IMR-90 (cell line): ENCODE results near the gene SKA3. TPM values are rescaled to one million over a fixed set of nuclear protein-coding genes. Genes with fewer than 3 reads are reported as not detected.

Experiments used
- ATAC-seq: fragments of 200-7000 bp; cut with Tn5 transposase; 2 replicates; pipeline ENCODE4 v1.9.1; 2020; ENCODE audit warnings: low read depth, mild to moderate bottlenecking, moderate library complexity
- BruUV-seq: library from RNA; stranded (reverse); fragments of 400-500 nt; replicated peaks from 2 replicates; lab custom pipeline; 2021; lab: Mats Ljungman, UMichigan
- CTCF ChIA-PET: fragments of 300-600 bp; formaldehyde crosslinking; extraction: SDS; loops from one replicate; lab custom pipeline; 2021; ENCODE audit warnings: antibody characterized with exemption; lab: Yijun Ruan, JAX
- POLR2A ChIA-PET: fragments of 300-600 bp; sonication (Branson Sonifier 250); formaldehyde crosslinking; loops from one replicate; lab custom pipeline; 2022; ENCODE audit warnings: antibody characterized with exemption; ENCODE audit not compliant: unreplicated experiment; lab: Charles Lee
- DNase-seq: peaks from one replicate; pipeline ENCODE4 v3.0.0; 2013
- H2AFZ ChIP-seq: replicated peaks from 2 replicates; pipeline ENCODE3; 2013; ENCODE audit warnings: low read length, mild to moderate bottlenecking; ENCODE audit not compliant: poor library complexity
- H2AK5ac ChIP-seq: 2 replicates; pipeline ENCODE4 v1.6.1; 2013; ENCODE audit warnings: low read depth, low read length, inconsistent platforms
- H2AK9ac ChIP-seq: replicated peaks from 2 replicates; pipeline ENCODE3; 2013; ENCODE audit warnings: mild to moderate bottlenecking, low read depth, low read length, moderate library complexity; ENCODE audit not compliant: poor library complexity
- H2BK120ac ChIP-seq: 2 replicates; pipeline ENCODE4 v1.6.1; 2013; ENCODE audit warnings: low read depth, low read length, inconsistent platforms
- H2BK15ac ChIP-seq: 3 replicates; pipeline ENCODE4 v1.6.1; 2013; ENCODE audit warnings: low read depth, low read length, inconsistent platforms
- H2BK20ac ChIP-seq: 2 replicates; pipeline ENCODE4 v1.6.1; 2013; ENCODE audit warnings: low read depth, mild to moderate bottlenecking, inconsistent platforms, low read length, moderate library complexity
- H2BK5ac ChIP-seq: 2 replicates; pipeline ENCODE4 v1.6.1; 2013; ENCODE audit warnings: mild to moderate bottlenecking, low read depth, low read length, inconsistent platforms; ENCODE audit not compliant: poor library complexity, severe bottlenecking
- H3K14ac ChIP-seq: replicated peaks from 2 replicates; pipeline ENCODE4 v1.6.1; 2013; ENCODE audit warnings: low read depth, low read length, inconsistent platforms
- H3K18ac ChIP-seq: 2 replicates; pipeline ENCODE4 v1.6.1; 2013; ENCODE audit warnings: low read depth, low read length, control low read depth
- H3K23ac ChIP-seq: 2 replicates; pipeline ENCODE4 v1.6.1; 2013; ENCODE audit warnings: low read depth, low read length, inconsistent platforms
- H3K27ac ChIP-seq: 2 replicates; pipeline ENCODE4 v1.5.1; 2013; ENCODE audit warnings: mild to moderate bottlenecking, control low read depth, low read length; ENCODE audit not compliant: insufficient read depth
- H3K27me3 ChIP-seq: 2 replicates; pipeline ENCODE4 v1.6.1; 2013; ENCODE audit warnings: low read length; ENCODE audit not compliant: control insufficient read depth, insufficient read depth
- H3K36me3 ChIP-seq: 2 replicates; pipeline ENCODE4 v1.6.1; 2013; ENCODE audit warnings: low read length, mixed read lengths; ENCODE audit not compliant: control insufficient read depth, insufficient read depth
- H3K4ac ChIP-seq: 2 replicates; pipeline ENCODE4 v1.6.1; 2013; ENCODE audit warnings: low read depth, low read length, inconsistent platforms
- H3K4me1 ChIP-seq: 2 replicates; pipeline ENCODE4 v1.6.1; 2013; ENCODE audit warnings: low read length, mixed read lengths; ENCODE audit not compliant: control insufficient read depth, insufficient read depth
- H3K4me2 ChIP-seq: 2 replicates; pipeline ENCODE4 v1.6.1; 2013; ENCODE audit warnings: low read depth, mild to moderate bottlenecking, control low read depth, low read length, moderate library complexity
- H3K4me3 ChIP-seq: 2 replicates; pipeline ENCODE4 v1.5.1; 2013; ENCODE audit warnings: low read depth, mild to moderate bottlenecking, control low read depth, low read length, moderate library complexity; ENCODE audit not compliant: insufficient read depth
- H3K56ac ChIP-seq: 2 replicates; pipeline ENCODE4 v1.6.1; 2013; ENCODE audit warnings: low read length, inconsistent platforms; ENCODE audit not compliant: insufficient read depth; ENCODE audit errors: extremely low read depth
- H3K79me1 ChIP-seq, 2 experiments: 2 replicates each; pipeline ENCODE4 v1.6.1; 2013; ENCODE audit warnings: low read length in 2 of 2, inconsistent platforms in 1 of 2, low read depth in 1 of 2
- H3K9ac ChIP-seq: 2 replicates; pipeline ENCODE4 v1.6.1; 2013; ENCODE audit warnings: low read depth, low read length, control low read depth
- H3K9me1 ChIP-seq: 2 replicates; pipeline ENCODE4 v1.6.1; 2013; ENCODE audit warnings: low read length, inconsistent platforms; ENCODE audit not compliant: insufficient read depth
- H3K9me3 ChIP-seq: 2 replicates; pipeline ENCODE4 v1.6.1; 2013; ENCODE audit warnings: low read length; ENCODE audit not compliant: control insufficient read depth, insufficient read depth
- H4K20me1 ChIP-seq: 2 replicates; pipeline ENCODE4 v1.6.1; 2013; ENCODE audit warnings: low read length, inconsistent platforms; ENCODE audit not compliant: insufficient read depth
- H4K5ac ChIP-seq: 2 replicates; pipeline ENCODE4 v1.6.1; 2013; ENCODE audit warnings: mild to moderate bottlenecking, low read depth, low read length, control low read depth
- H4K8ac ChIP-seq, 2 experiments: 2 replicates each; pipeline ENCODE4 v1.6.1; 2013; ENCODE audit warnings: low read depth in 2 of 2, low read length in 2 of 2, control low read depth in 1 of 2, inconsistent platforms in 1 of 2
- H4K91ac ChIP-seq: 2 replicates; pipeline ENCODE4 v1.6.1; 2013; ENCODE audit warnings: low read depth, low read length, inconsistent platforms; ENCODE audit not compliant: insufficient read depth
- BHLHE40 ChIP-seq: fragments of 150-350 bp; IDR thresholded peaks from 2 replicates; pipeline ENCODE4 v1.6.1; 2016; ENCODE audit warnings: mild to moderate bottlenecking, low read depth, low read length
- MAFK ChIP-seq: IDR thresholded peaks from 2 replicates; pipeline ENCODE4 v1.6.1; 2012; ENCODE audit warnings: low read depth, low read length, improper control_type of control experiment
- RFX5 ChIP-seq: IDR thresholded peaks from 2 replicates; pipeline ENCODE4 v1.8.0; 2012; ENCODE audit warnings: low read depth, mild to moderate bottlenecking, low read length, moderate library complexity
- SMC3 ChIP-seq: fragments of 150-350 bp; IDR thresholded peaks from 2 replicates; pipeline ENCODE4 v1.6.1; 2016; ENCODE audit warnings: low read depth, mild to moderate bottlenecking, antibody characterized with exemption, low read length, moderate library complexity
- WGBS, 2 experiments: methylation state at CpG; one replicate each; pipeline versions ENCODE4 v1.1.5 to v1.1.7; 2013; ENCODE audit warnings: missing lambda C conversion rate in 2 of 2; ENCODE audit not compliant: insufficient read length in 1 of 2; ENCODE audit errors: extremely low coverage in 2 of 2; 5-methylcytosine and 5-hydroxymethylcytosine counted together
- dilution Hi-C: fragments of 300-500 bp; cut with HindIII; formaldehyde crosslinking; loops from one replicate; pipeline ENCODE4 v1.14.3; 2018; ENCODE audit warnings: low sequenced_read_pairs; ENCODE audit not compliant: unreplicated experiment
- in situ Hi-C: fragments of 300-500 bp; cut with MboI; formaldehyde crosslinking; loops from 3 replicates; pipeline ENCODE4 v1.14.3; 2019; ENCODE audit warnings: low sequenced_read_pairs, inconsistent platforms, mixed read lengths
- intact Hi-C: fragments of 100-400 bp; cut with micrococcal nuclease; formaldehyde crosslinking; loops from 2 replicates; pipeline ENCODE4 v1.10.0; 2022
- polyA plus RNA-seq, 3 experiments: library from polyadenylated mRNA; depleted of rRNA; stranded (reverse); fragments of >200 nt; gene quantifications; 2 replicates each; pipeline ENCODE4 v1.2.3, GENCODE V29; 2012; ENCODE audit warnings: low replicate concordance in 1 of 3
- total RNA-seq: library from RNA; depleted of rRNA; stranded (reverse); fragments of >200 nt; gene quantifications from 2 replicates; pipeline ENCODE4 v1.2.3, GENCODE V29; 2012

SKA3 gene
- total and polyA plus RNA-seq, 2 of the 4 experiments (the other 2 are of a cell fraction), result 11.7 to 15.6 TPM

DNA sequence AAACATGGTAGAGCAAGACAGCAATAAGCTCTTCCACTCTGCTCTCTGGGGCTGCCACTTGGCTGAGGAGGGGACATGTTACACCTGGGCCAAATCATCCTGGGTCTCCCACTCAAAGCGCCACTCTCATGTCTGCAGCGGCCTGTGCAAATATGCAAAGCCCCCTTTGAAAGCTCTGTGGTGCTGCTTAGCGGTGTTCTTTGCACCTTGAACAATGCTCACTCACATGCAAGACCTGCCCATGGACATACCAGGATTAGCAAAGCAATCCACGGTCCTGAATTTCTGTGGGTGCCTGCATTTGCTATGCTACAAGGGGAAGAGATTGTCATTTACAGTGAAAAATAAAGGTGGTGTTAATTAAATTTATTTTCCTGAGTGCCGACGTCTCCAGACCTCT lies 48.7 kb upstream of the SKA3 start:
- Histone ChIP-seq H4K5ac (no peak overlapping the region), H2AFZ (no peak overlapping the region), H2BK120ac (no peak overlapping the region), H3K56ac (no peak overlapping the region), H3K27me3 (peaks cover 10% of the 10 kb centered on the region), H3K9me1 (no peaks in the 10 kb centered on the region), H2BK20ac (no peak overlapping the region), H3K27ac (no peak overlapping the region), H2BK15ac (no peak overlapping the region), H2AK5ac (no peak overlapping the region), H3K9me3 (peaks cover 4% of the 10 kb centered on the region; the same call in 1 of the 2 replicates), H4K8ac (no peak overlapping the region), H3K79me1 (no peaks in the 10 kb centered on the region), H3K23ac (no peak overlapping the region), H3K4ac (no peak overlapping the region), H3K9ac (no peak overlapping the region), H3K36me3 (no peaks in the 10 kb centered on the region), H3K4me2 (no peak overlapping the region), H3K14ac (no peak overlapping the region), H4K20me1 (no peaks in the 10 kb centered on the region), H2AK9ac (no peak overlapping the region), H4K91ac (no peak overlapping the region), H3K18ac (no peak overlapping the region), H3K4me3 (no peak overlapping the region), H2BK5ac (no peak overlapping the region), H3K4me1 (no peaks in the 10 kb centered on the region)
- intact Hi-C loops (no loop called here), in situ Hi-C loops (no loop called here), dilution Hi-C loops (no loop called here)
- 71% methylated on average over 2 of the region's 6 CpGs; no CpG with 5 or more reads in 1 of the 2 experiments for WGBS, 2 experiments
- no TSS peak for BruUV-seq
- POLR2A ChIA-PET, result no interaction called here
- ATAC-seq, result no peak
- CTCF ChIA-PET, result no interaction called here
- DNase-seq, result no peak
- TF ChIP-seq BHLHE40 (no peak), RFX5 (no peak), SMC3 (no peak), MAFK (no peak)
